Activated effector memory CD4-positive, alpha-beta T cell treated with Interleukin-2 at 50 U/mL for 16 hours (primary cell): ENCODE measurements around the gene CDH4.

Experiments used
- DNase-seq: peaks from one replicate; pipeline ENCODE4 v3.0.0-alpha.2; 2020

Gene CDH4

GRCh38 chr20:61895016-61895415 is 643.0 kb downstream of the CDH4 start:
- no peak for DNase-seq

GRCh38 chr20:61895686-61896057 is 643.6 kb downstream of the CDH4 start:
- no peak for DNase-seq

DNA sequence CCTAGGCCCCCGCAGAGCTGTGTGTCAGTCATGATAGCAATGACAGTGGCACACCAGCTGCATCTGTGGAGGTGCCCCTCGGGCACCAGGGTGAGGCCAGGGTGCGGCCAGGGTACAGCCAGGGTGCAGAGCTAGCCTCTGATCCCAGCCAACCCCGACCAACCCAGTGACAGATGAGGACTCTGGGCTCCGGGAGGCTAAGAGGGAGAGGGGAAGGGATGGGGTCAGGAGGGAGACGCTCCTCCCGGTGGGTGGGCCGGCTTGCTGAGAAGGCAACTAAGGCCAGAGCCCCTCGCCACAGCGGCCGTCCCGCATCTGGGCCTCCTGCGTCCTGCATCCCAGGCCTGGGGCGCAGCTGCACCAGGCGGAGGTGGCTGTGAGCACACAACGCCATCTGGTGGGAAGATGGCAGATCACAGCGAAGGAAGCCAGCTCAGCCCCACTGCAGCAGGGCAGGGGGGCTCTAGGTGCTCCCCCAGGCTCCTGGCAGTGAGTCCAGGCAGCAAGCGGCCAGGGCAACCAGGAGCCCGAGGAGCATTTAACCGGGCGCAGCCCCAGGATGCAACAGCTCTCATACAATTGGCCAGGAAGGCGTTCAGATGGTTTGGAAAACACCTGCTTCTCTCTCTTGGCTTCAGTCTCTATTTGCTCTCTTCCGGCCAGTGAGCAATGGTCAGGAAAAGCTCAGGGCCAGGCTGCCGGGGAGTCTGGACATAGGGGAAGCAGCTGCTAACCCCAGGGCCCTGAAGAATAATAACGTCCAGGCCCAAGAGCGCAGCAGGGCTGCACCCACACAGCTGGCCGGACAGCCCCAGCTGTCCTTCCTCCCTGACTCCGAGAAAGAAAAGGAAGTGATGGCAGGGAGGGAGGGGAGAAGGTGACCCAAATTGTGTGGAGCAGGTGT is 644.2 kb downstream of the CDH4 start:
- no peak for DNase-seq

- DNase-seq, result no peak
These were observed 645.6 kb downstream of the CDH4 start for GRCh38 chr20:61897401-61898295.

- no peak for DNase-seq
These were observed 646.3 kb downstream of the CDH4 start for GRCh38 chr20:61898405-61898804.

- no peak for DNase-seq
These were observed 648.2 kb downstream of the CDH4 start for GRCh38 chr20:61900011-61900944.

GRCh38 chr20:61900945-61901293 is 648.9 kb downstream of the CDH4 start:
- DNase-seq, result no peak

DNA sequence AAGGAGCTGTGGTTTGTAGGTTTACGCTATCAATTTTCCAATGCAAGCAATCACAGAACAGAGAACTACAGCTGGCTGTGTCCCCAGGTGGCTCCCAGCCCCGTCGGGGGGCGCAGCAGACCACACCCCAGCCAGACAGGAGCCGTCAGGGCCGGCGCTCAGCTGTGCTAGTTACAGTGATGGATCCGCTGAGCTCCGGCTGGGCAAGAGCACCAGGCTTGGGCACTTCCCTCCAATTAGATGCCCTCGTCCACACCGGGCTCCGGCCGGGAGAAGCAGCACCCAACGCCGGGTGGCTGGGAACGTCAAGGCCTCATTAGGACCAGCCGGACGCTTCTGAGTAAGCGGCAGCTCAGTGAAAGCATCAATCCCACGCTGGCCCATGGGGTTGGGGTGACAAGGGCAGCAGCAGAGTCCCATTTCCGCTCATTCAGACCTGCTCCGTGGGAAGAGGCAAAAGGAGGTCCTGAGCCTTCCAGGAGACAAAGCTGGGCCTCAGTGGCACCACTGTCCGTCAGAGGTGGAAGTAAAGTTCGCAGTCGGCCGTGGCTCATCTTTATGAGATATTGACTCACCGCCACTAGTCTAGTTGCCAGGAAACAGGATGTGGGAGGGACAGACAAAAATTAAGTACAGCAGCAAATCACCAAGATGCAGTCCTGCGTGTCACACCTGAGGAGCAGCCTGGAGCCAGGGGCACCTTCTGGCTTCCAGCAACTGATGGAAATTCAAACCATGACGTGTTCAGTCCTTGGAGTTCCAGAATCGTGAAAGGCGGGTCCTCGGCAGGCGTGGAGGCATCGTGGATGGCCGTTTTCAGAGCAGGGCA is 649.5 kb downstream of the CDH4 start:
- no peak for DNase-seq

- DNase-seq, result no peak
These were observed 650.3 kb downstream of the CDH4 start for GRCh38 chr20:61902221-61902869.

- DNase-seq, result no peak
These were observed 651.7 kb downstream of the CDH4 start for GRCh38 chr20:61903575-61904340.

- no peak for DNase-seq
These were observed 652.4 kb downstream of the CDH4 start for GRCh38 chr20:61904456-61904855.

GRCh38 chr20:61905781-61906523 is 653.9 kb downstream of the CDH4 start:
- DNase-seq, result no peak

GRCh38 chr20:61907081-61907891 is 655.2 kb downstream of the CDH4 start:
- no peak for DNase-seq

DNA sequence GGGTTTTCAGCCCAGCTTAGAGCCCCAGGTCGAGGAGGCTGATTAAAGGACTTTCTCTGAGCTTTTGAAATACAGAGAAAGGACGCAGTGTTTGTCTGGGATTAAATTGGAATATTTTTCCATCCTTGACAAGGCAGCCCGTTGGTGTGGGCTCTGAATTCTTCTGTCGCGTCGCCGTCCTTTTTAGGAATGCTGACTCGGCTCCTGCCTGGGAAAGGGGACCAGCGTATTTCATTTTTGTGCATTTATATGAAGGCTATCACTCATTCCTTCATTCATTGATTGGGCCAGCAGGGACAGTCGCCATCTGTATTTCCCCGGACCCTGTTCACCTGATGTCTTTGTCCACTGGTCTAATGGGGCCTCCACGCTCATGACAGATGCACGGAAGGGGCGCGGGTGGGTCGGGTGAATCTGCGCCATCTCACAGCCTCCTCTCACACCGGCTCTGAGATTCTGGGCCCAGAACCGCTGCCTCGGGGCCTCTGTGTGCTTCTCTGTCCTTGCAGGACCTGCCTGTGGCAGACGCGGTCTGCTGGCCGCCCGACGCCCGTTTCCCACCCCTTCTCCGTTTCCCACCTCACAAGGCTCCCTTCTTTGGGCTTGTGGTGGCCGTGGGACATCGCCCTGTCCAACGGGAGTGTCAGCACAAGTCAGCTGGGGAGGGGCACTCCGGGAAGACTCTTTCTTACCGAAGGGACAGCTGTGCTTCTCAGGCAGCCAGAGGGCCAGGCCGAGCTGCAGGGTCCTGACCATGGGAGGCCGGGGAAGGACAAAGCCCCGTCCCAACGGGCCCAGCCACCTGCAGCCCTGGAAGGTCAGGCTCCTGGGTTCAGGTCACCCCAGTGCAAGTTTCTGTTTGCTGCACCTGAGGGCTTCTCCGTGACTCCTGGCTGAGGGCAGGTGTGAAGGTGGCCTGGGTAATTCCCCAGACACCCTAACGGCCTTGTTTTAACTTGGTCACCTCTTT is 656.3 kb downstream of the CDH4 start:
- DNase-seq, result no peak

- DNase-seq, result no peak
These were observed 657.0 kb downstream of the CDH4 start for GRCh38 chr20:61909028-61909427.

DNA sequence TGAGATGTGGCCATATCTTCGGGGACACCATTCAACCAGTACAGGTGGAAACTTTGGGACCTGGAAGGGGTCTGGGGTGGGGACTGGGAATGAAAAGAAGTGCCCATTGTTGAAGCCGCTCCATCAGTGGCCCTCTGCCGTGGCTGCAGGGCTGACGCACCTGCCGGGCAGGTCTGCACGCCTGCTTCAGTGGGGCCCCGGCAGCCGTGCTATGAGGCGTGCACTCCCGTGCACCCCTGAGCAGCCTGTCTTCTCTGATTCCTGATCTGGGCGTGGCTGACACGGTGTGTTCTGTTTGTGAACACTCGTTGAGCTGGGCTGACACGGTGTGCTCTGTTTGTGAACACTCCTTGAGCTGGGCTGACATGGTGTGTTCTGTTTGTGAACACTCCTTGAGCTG is 657.8 kb downstream of the CDH4 start:
- no peak for DNase-seq

DNA sequence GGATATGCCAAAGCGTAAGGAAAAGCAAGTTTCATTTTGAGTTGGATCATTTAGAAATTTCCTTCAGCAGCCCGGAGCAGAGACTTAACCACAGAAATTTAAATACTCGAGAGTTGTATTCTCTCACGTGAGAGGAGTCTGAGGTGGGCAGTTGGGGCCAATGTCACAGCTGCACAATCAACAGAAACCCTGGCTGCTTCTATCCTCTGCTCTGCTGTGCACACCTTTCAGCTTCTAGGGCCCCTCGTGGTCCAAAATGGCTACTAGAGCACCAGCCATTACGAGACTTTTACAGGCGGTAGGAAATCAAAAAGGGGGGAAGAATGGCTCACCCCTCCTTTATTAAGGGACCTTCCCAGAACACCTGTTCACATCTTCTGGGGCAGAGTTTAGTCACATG is 659.8 kb downstream of the CDH4 start:
- no peak for DNase-seq
